Measurements from ENCODE around the gene KLF6.

Gene KLF6

GRCh38 chr10:3784510-3785250 is at the start of gene KLF6:
TSS of gene KLF6 (minus strand) at chr10:3785209. CDS start at chr10:3785014, 195 bp downstream.
- FAIRE-seq (no peak), DNase-seq (ENCODE audit: extremely low spot score, insufficient read length, low read depth) (no peak)

- FAIRE-seq: no peak
- DNase-seq (ENCODE audit: extremely low spot score, insufficient read length, low read depth): no peak
Observed at GRCh38 chr10:3834404-3834803, 49.4 kb upstream of the KLF6 start.

GRCh38 chr10:3833046-3833445 is 48.0 kb upstream of the KLF6 start:
- DNase-seq (ENCODE audit: extremely low spot score, insufficient read length, low read depth): no peak
- no peak for FAIRE-seq

GRCh38 chr10:3832022-3832786 is 47.2 kb upstream of the KLF6 start:
- DNase-seq (ENCODE audit: extremely low spot score, insufficient read length, low read depth): no peak
- peak; percentile 48 for FAIRE-seq

GRCh38 chr10:3831608-3832007 is 46.6 kb upstream of the KLF6 start:
- DNase-seq (ENCODE audit: extremely low spot score, insufficient read length, low read depth): no peak
- no peak for FAIRE-seq

GRCh38 chr10:3830946-3831345 is 45.9 kb upstream of the KLF6 start:
- no peak for FAIRE-seq
- no peak for DNase-seq (ENCODE audit: extremely low spot score, insufficient read length, low read depth)

GRCh38 chr10:3829156-3830050 is 44.4 kb upstream of the KLF6 start:
- DNase-seq (ENCODE audit: extremely low spot score, insufficient read length, low read depth): no peak
- FAIRE-seq: no peak

- DNase-seq (ENCODE audit: extremely low spot score, insufficient read length, low read depth) (no peak), FAIRE-seq (peak; percentile 70)
Observed at GRCh38 chr10:3828404-3829155, 43.6 kb upstream of the KLF6 start.

- FAIRE-seq: no peak
- no peak for DNase-seq (ENCODE audit: extremely low spot score, insufficient read length, low read depth)
Observed at GRCh38 chr10:3827768-3828403, 42.9 kb upstream of the KLF6 start.

GRCh38 chr10:3827266-3827665 is 42.3 kb upstream of the KLF6 start:
- DNase-seq (ENCODE audit: extremely low spot score, insufficient read length, low read depth) (no peak), FAIRE-seq (no peak)

- no peak for FAIRE-seq
Observed at GRCh38 chr10:3825862-3826351, 40.9 kb upstream of the KLF6 start.

GRCh38 chr10:3825244-3825643 is 40.2 kb upstream of the KLF6 start:
- no peak for DNase-seq (ENCODE audit: extremely low spot score, insufficient read length, low read depth)
- no peak for FAIRE-seq

More at GRCh38 chr10:3825862-3826351, 40.9 kb upstream of the KLF6 start:
- DNase-seq (ENCODE audit: extremely low spot score, insufficient read length, low read depth): no peak

GRCh38 chr10:3822541-3823330 is 37.7 kb upstream of the KLF6 start:
- DNase-seq (ENCODE audit: extremely low spot score, insufficient read length, low read depth) (no peak), FAIRE-seq (no peak)

- FAIRE-seq (no peak), DNase-seq (ENCODE audit: extremely low spot score, insufficient read length, low read depth) (no peak)
Observed at GRCh38 chr10:3820255-3820654, 35.2 kb upstream of the KLF6 start.

- no peak for FAIRE-seq
- DNase-seq (ENCODE audit: extremely low spot score, insufficient read length, low read depth): no peak
Observed at GRCh38 chr10:3816995-3817394, 32.0 kb upstream of the KLF6 start.

GRCh38 chr10:3814838-3815220 is 29.8 kb upstream of the KLF6 start:
- DNase-seq (ENCODE audit: extremely low spot score, insufficient read length, low read depth): no peak
- FAIRE-seq: no peak

- DNase-seq (ENCODE audit: extremely low spot score, insufficient read length, low read depth) (no peak), FAIRE-seq (no peak)
Observed at GRCh38 chr10:3813986-3814837, 29.2 kb upstream of the KLF6 start.

- FAIRE-seq: no peak
- DNase-seq (ENCODE audit: extremely low spot score, insufficient read length, low read depth): no peak
Observed at GRCh38 chr10:3813267-3813666, 28.3 kb upstream of the KLF6 start.

All from GM18507 (cell line).